Mammary epithelial cell (primary cell): ENCODE data around the gene COPB2.

Experiments
- EZH2 ChIP-seq: IDR thresholded peaks from 2 replicates; pipeline ENCODE4 v1.6.1; 2012; ENCODE audit warnings: low read length, inconsistent platforms, borderline replicate concordance
- TF ChIP-seq, protein P1 (sequence below), 2 donors: IDR thresholded peaks in 1 of 2; conservative IDR thresholded peaks in 1 of 2; 2 replicates each; pipeline ENCODE4 v1.5.1; 2011 to 2012; ENCODE audit warnings: inconsistent platforms in 2 of 2, low read length in 2 of 2, mild to moderate bottlenecking in 2 of 2, control low read depth in 1 of 2, low read depth in 1 of 2; ENCODE audit not compliant: insufficient read depth in 1 of 2; ENCODE audit errors: extremely low read depth in 1 of 2

DNA sequence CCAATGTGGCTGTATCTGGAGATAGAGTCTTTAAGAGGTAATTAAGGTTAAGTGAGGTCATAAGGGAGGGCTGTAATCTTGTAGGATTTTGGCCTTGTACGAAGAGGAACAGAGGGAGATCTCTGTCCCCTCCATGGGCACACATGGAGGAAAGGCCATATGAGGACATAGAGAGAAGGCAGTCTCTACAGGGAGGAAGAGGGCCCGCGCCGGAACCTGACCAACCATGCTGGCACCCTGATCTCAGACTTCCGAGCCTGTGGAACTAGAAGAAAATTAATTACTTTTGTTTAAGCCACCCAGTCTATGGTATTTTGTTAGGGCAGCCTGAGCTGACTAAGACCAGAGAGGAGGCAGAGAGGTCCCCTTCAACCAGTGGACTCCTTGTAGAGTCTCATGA is 63.3 kb downstream of the COPB2 start:
- TF ChIP-seq, protein P1, sequence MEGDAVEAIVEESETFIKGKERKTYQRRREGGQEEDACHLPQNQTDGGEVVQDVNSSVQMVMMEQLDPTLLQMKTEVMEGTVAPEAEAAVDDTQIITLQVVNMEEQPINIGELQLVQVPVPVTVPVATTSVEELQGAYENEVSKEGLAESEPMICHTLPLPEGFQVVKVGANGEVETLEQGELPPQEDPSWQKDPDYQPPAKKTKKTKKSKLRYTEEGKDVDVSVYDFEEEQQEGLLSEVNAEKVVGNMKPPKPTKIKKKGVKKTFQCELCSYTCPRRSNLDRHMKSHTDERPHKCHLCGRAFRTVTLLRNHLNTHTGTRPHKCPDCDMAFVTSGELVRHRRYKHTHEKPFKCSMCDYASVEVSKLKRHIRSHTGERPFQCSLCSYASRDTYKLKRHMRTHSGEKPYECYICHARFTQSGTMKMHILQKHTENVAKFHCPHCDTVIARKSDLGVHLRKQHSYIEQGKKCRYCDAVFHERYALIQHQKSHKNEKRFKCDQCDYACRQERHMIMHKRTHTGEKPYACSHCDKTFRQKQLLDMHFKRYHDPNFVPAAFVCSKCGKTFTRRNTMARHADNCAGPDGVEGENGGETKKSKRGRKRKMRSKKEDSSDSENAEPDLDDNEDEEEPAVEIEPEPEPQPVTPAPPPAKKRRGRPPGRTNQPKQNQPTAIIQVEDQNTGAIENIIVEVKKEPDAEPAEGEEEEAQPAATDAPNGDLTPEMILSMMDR (conservative IDR thresholded peaks at IDR 0.05 in 1 of 2, IDR thresholded peaks at IDR 0.05 in 1 of 2; ENCODE audit: extremely low read depth in 1 of 2, insufficient read depth in 1 of 2, low read depth in 1 of 2, low read length in 2 of 2) = no peak
- no peak for TF ChIP-seq EZH2
